GM21825 (cell line): Measurements from ENCODE around the gene YIPF2.
"Not testable (repeated sequence)": the region's sequence is repeated elsewhere in the genome, so short reads cannot be mapped to it uniquely, and the experiment has no call there.

Experiments
- ATAC-seq: cut with Tn5 transposase; IDR thresholded peaks from one replicate; pipeline ENCODE4 v1.9.1; 2021; ENCODE audit warnings: mild to moderate bottlenecking, moderate library complexity; ENCODE audit not compliant: unreplicated experiment

The YIPF2 gene

GRCh38 chr19:10941649-10942048, 13.2 kb upstream of the YIPF2 start:
- ATAC-seq = not testable (repeated sequence)

GRCh38 chr19:10936661-10937084, 8.2 kb upstream of the YIPF2 start:
- ATAC-seq = no peak

GRCh38 chr19:10935371-10936059, 7.1 kb upstream of the YIPF2 start:
- ATAC-seq = no peak

GRCh38 chr19:10929402-10929794, 959 bp upstream of the YIPF2 start:
- ATAC-seq = no peak

- peak; percentile 10 for ATAC-seq
Measured at GRCh38 chr19:10927730-10928562, 493 bp downstream of the YIPF2 start.

GRCh38 chr19:10924597-10924996, 3.8 kb downstream of the YIPF2 start:
- ATAC-seq = no peak

- no peak for ATAC-seq
Measured at GRCh38 chr19:10923260-10924112, 5.0 kb downstream of the YIPF2 start.

- no peak for ATAC-seq
Measured at GRCh38 chr19:10922638-10923014, 5.8 kb downstream of the YIPF2 start.

- ATAC-seq = no peak
Measured at GRCh38 chr19:10921910-10922637, 6.4 kb downstream of the YIPF2 start.

- ATAC-seq = no peak
Measured at GRCh38 chr19:10921199-10921909, 7.1 kb downstream of the YIPF2 start.

GRCh38 chr19:10920781-10921180, 7.7 kb downstream of the YIPF2 start:
- ATAC-seq = no peak

- no peak for ATAC-seq
Measured at GRCh38 chr19:10920288-10920655, 8.2 kb downstream of the YIPF2 start.

GRCh38 chr19:10919352-10920287, 8.8 kb downstream of the YIPF2 start:
- ATAC-seq = no peak

- no peak for ATAC-seq
Measured at GRCh38 chr19:10918359-10918758, 10.1 kb downstream of the YIPF2 start.

- no peak for ATAC-seq
Measured at GRCh38 chr19:10916602-10917001, 11.8 kb downstream of the YIPF2 start.

- no peak for ATAC-seq
Measured at GRCh38 chr19:10915130-10916091, 13.0 kb downstream of the YIPF2 start.

GRCh38 chr19:10913716-10914340, 14.6 kb downstream of the YIPF2 start:
- ATAC-seq = no peak
